ENCODE results near the gene KLHL10.

The KLHL10 gene

GRCh38 chr17:41810659-41811548, 26.7 kb upstream of the KLHL10 start:
- Mint-ChIP-seq H3K4me1 (peaks cover 24% of the 10 kb centered on the region), H3K27me3 (peaks cover 39% of the 10 kb centered on the region), H3K9me3 (no peaks in the 10 kb centered on the region), H3K36me3 (no peaks in the 10 kb centered on the region), H3K4me3 (peak overlapping the region; percentile 61), H3K27ac (no peak overlapping the region)
- peak; percentile 21 for ATAC-seq

- Mint-ChIP-seq H3K4me3 (peak within 1 kb of the TSS; percentile 90), H3K4me1 (peaks cover 24% of the 10 kb centered on the region), H3K27ac (peak within 1 kb of the TSS; percentile 71), H3K36me3 (no peaks in the 10 kb centered on the region), H3K27me3 (peaks cover 39% of the 10 kb centered on the region), H3K9me3 (no peaks in the 10 kb centered on the region)
- peak; percentile 90 for ATAC-seq
These were observed 25.9 kb upstream of the KLHL10 start, which contains the start of gene P3H4 for GRCh38 chr17:41811549-41812380. Gene P3H4, minus strand, starts transcription at chr17:41811949. Its CDS starts 34 bp downstream, at chr17:41811915.

DNA sequence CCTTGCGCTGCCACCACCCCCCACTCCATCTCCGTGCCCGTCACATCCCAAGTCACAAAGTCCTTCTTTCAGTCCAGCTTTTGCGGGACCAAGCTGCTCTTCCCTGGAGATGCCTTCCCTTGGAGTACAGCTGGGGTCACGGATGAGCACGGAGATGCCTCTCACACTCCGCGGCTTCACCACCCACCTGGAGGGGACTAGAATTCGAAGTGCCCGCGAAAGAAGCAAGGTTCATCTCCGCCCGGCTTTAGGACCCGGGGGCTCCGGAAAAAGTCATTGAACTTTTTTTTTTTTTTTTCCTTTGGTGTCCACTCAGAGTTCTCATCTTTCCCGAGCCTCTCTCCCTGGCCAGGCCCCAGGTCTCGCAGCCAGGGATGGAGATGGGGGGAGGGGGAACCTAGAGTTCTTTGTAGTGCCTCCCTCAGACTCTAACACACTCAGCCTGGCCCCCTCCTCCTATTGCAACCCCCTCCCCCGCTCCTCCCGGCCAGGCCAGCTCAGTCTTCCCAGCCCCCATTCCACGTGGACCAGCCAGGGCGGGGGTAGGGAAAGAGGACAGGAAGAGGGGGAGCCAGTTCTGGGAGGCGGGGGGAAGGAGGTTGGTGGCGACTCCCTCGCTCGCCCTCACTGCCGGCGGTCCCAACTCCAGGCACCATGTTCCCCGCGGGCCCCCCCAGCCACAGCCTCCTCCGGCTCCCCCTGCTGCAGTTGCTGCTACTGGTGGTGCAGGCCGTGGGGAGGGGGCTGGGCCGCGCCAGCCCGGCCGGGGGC, 25.1 kb upstream of the KLHL10 start, which contains the start of gene FKBP10:
TSS of gene FKBP10 (plus strand) at position 624 of the 771 bp plus-strand sequence. CDS start at position 655, 31 bp downstream.
- no peaks in the 10 kb centered on the region for H3K36me3 Mint-ChIP-seq
- H3K4me3 Mint-ChIP-seq, result peak within 1 kb of the TSS; percentile 90
- peak within 1 kb of the TSS; percentile 71 for H3K27ac Mint-ChIP-seq
- peaks cover 39% of the 10 kb centered on the region for H3K27me3 Mint-ChIP-seq
- H3K9me3 Mint-ChIP-seq, result no peaks in the 10 kb centered on the region
- no peak for ATAC-seq
- peaks cover 24% of the 10 kb centered on the region for H3K4me1 Mint-ChIP-seq

- peak overlapping the region; percentile 25 for H3K4me3 Mint-ChIP-seq
- peaks cover 45% of the 10 kb centered on the region for H3K27me3 Mint-ChIP-seq
- no peaks in the 10 kb centered on the region for H3K36me3 Mint-ChIP-seq
- no peaks in the 10 kb centered on the region for H3K9me3 Mint-ChIP-seq
- no peak for ATAC-seq
- peaks cover 27% of the 10 kb centered on the region for H3K4me1 Mint-ChIP-seq
- no peak overlapping the region for H3K27ac Mint-ChIP-seq
These were observed 24.4 kb upstream of the KLHL10 start for GRCh38 chr17:41813152-41813680.

- Mint-ChIP-seq H3K4me3 (no peak overlapping the region), H3K4me1 (peaks cover 32% of the 10 kb centered on the region), H3K9me3 (no peaks in the 10 kb centered on the region), H3K27me3 (peaks cover 50% of the 10 kb centered on the region), H3K27ac (no peak overlapping the region), H3K36me3 (no peaks in the 10 kb centered on the region)
- ATAC-seq, result no peak
These were observed 23.9 kb upstream of the KLHL10 start for GRCh38 chr17:41813699-41814124.

GRCh38 chr17:41814195-41814594, 23.4 kb upstream of the KLHL10 start:
- no peaks in the 10 kb centered on the region for H3K9me3 Mint-ChIP-seq
- H3K4me1 Mint-ChIP-seq, result peaks cover 34% of the 10 kb centered on the region
- no peak for ATAC-seq
- no peaks in the 10 kb centered on the region for H3K36me3 Mint-ChIP-seq
- H3K4me3 Mint-ChIP-seq, result no peak overlapping the region
- H3K27me3 Mint-ChIP-seq, result peaks cover 48% of the 10 kb centered on the region
- no peak overlapping the region for H3K27ac Mint-ChIP-seq

GRCh38 chr17:41816637-41817320, 20.8 kb upstream of the KLHL10 start:
- no peak overlapping the region for H3K27ac Mint-ChIP-seq
- H3K4me3 Mint-ChIP-seq, result no peak overlapping the region

GRCh38 chr17:41818024-41818423, 19.6 kb upstream of the KLHL10 start:
- ATAC-seq, result no peak
- Mint-ChIP-seq H3K4me1 (peaks cover 16% of the 10 kb centered on the region), H3K4me3 (peak overlapping the region; percentile 14), H3K9me3 (no peaks in the 10 kb centered on the region), H3K27ac (no peak overlapping the region), H3K27me3 (peaks cover 36% of the 10 kb centered on the region), H3K36me3 (no peaks in the 10 kb centered on the region)

More at GRCh38 chr17:41816637-41817320, 20.8 kb upstream of the KLHL10 start:
- H3K36me3 Mint-ChIP-seq, result no peaks in the 10 kb centered on the region
- peaks cover 27% of the 10 kb centered on the region for H3K4me1 Mint-ChIP-seq
- no peaks in the 10 kb centered on the region for H3K9me3 Mint-ChIP-seq
- peaks cover 47% of the 10 kb centered on the region for H3K27me3 Mint-ChIP-seq
- no peak for ATAC-seq

DNA sequence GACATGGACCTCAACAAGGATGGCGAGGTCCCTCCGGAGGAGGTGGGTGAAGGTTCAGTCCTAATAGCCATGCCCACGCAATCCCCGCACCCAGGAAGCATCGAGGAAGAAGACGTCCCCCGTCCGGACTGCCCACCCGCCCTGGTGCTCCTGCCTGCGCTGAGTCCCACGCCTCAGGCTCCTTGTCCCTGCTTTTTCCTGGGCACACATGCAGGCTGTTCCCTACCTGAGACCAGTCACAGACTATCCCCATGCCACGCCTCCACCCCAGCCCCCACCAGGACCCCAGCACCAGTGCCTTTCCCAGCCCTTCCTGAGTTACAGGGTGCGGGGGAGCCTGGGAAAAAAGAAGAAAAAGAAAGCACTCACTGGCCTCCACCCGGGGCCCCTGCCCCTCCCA, 15.8 kb upstream of the KLHL10 start:
- peaks cover 10% of the 10 kb centered on the region for H3K4me1 Mint-ChIP-seq
- no peak for ATAC-seq
- no peak overlapping the region for H3K27ac Mint-ChIP-seq

DNA sequence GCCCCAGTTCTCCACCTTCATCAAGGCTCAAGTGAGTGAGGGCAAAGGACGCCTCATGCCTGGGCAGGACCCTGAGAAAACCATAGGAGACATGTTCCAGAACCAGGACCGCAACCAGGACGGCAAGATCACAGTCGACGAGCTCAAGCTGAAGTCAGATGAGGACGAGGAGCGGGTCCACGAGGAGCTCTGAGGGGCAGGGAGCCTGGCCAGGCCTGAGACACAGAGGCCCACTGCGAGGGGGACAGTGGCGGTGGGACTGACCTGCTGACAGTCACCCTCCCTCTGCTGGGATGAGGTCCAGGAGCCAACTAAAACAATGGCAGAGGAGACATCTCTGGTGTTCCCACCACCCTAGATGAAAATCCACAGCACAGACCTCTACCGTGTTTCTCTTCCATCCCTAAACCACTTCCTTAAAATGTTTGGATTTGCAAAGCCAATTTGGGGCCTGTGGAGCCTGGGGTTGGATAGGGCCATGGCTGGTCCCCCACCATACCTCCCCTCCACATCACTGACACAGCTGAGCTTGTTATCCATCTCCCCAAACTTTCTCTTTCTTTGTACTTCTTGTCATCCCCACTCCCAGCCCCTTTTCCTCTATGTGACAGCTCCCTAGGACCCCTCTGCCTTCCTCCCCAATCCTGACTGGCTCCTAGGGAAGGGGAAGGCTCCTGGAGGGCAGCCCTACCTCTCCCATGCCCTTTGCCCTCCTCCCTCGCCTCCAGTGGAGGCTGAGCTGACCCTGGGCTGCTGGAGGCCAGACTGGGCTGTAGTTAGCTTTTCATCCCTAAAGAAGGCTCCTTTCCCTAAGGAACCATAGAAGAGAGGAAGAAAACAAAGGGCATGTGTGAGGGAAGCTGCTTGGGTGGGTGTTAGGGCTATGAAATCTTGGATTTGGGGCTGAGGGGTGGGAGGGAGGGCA, 15.1 kb upstream of the KLHL10 start:
- H3K4me3 Mint-ChIP-seq, result no peak overlapping the region
- H3K27me3 Mint-ChIP-seq, result peaks cover 29% of the 10 kb centered on the region
- no peaks in the 10 kb centered on the region for H3K36me3 Mint-ChIP-seq
- no peak for ATAC-seq
- no peak overlapping the region for H3K27ac Mint-ChIP-seq
- H3K4me1 Mint-ChIP-seq, result peaks cover 10% of the 10 kb centered on the region
- H3K9me3 Mint-ChIP-seq, result no peaks in the 10 kb centered on the region

More for the DNA sequence above, 15.8 kb upstream of the KLHL10 start:
- H3K36me3 Mint-ChIP-seq, result no peaks in the 10 kb centered on the region
- H3K9me3 Mint-ChIP-seq, result no peaks in the 10 kb centered on the region
- H3K27me3 Mint-ChIP-seq, result peaks cover 29% of the 10 kb centered on the region
- H3K4me3 Mint-ChIP-seq, result no peak overlapping the region

DNA sequence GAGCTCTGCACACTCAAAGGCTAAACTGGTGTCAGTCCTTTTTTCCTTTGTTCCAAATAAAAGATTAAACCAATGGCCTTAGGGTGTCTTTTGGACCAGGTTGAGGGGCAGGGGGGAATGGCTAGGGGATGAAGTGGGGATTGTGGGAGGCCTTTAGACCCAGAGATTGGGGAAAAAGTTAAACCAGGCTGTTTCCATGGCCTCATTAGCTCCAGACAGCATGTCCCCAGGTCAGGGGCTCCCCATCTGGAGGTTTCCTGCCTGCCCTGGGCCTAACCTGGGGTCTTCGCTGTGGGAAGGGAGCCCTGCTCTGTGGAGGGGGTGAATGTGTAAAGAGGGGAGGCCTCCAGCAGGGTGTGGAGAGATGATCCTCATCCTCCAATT, 14.5 kb upstream of the KLHL10 start:
- no peak for ATAC-seq
- H3K9me3 Mint-ChIP-seq, result no peaks in the 10 kb centered on the region

DNA sequence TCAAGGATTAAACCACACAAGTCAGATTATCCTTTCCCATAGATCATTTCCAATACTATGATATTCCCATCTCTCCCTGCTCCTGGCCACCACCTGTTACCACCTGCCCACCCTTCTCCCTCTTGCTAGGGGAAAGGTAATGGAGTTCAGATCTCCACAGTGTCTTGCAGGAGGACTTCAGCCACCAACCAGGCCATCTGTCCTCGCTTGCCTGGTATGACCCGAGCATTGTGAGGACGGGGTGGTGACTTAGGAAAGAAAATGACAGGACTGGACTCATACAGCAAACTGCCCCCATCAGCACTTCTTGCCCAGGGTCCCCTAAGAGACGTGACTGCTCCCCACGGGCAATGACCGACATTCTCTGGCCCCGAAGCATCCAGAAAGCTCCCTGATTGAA, 14.0 kb upstream of the KLHL10 start:
- ATAC-seq, result no peak
- H3K9me3 Mint-ChIP-seq, result no peaks in the 10 kb centered on the region
- peaks cover 1% of the 10 kb centered on the region for H3K36me3 Mint-ChIP-seq
- peaks cover 19% of the 10 kb centered on the region for H3K27me3 Mint-ChIP-seq
- no peak overlapping the region for H3K4me3 Mint-ChIP-seq
- H3K4me1 Mint-ChIP-seq, result peaks cover 3% of the 10 kb centered on the region
- no peak overlapping the region for H3K27ac Mint-ChIP-seq

More for the DNA sequence above, 14.5 kb upstream of the KLHL10 start:
- no peaks in the 10 kb centered on the region for H3K36me3 Mint-ChIP-seq
- H3K4me1 Mint-ChIP-seq, result peaks cover 8% of the 10 kb centered on the region
- no peak overlapping the region for H3K4me3 Mint-ChIP-seq
- peaks cover 24% of the 10 kb centered on the region for H3K27me3 Mint-ChIP-seq
- H3K27ac Mint-ChIP-seq, result no peak overlapping the region

GRCh38 chr17:41824086-41824485, 13.5 kb upstream of the KLHL10 start:
- no peak for ATAC-seq
- H3K9me3 Mint-ChIP-seq, result no peaks in the 10 kb centered on the region
- H3K4me1 Mint-ChIP-seq, result no peaks in the 10 kb centered on the region
- peaks cover 6% of the 10 kb centered on the region for H3K36me3 Mint-ChIP-seq
- no peak overlapping the region for H3K27ac Mint-ChIP-seq
- peaks cover 18% of the 10 kb centered on the region for H3K27me3 Mint-ChIP-seq
- H3K4me3 Mint-ChIP-seq, result no peak overlapping the region
